Measurements from ENCODE around the gene TXNDC11.
"Not testable (repeated sequence)": the region's sequence is repeated elsewhere in the genome, so short reads cannot be mapped to it uniquely, and the experiment has no call there.

The TXNDC11 gene

DNA sequence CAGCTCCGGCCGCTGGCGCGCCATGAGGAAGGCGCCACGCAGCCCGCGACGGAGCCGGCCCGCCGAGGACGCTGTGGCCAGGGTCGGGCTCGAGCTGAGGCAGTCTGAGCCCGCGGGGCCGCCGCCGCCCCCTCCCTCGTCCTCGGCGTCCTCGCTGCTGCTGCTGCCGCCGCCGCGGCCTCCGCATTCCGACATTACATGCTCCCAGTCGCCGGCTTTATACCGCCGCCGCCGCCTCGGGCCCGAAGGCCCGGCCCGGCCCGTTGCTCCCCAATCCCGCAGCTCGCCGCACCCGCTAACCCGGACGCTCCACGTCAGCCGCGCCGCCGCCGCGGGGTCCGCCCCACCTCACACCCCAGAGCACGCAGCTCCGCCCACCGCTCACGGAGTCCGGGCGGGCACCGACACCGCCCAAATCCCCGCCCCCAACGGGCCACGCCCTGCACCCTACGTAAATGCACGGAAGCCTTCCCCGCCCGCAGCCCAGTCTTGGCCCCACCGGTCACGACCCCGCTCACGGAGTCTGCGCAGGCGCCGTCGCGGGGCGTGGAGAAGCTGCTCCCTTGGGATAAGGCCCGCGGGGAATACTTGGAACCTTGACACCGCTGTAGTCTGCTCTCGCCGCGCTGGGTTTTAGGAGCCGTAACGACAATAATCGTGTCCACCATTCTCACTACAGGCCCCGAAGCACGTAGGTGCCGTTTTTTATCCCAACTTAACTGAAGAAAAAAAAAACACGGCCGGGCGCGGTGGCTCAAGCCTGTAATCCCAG, at the start of gene TXNDC11:
TSS of gene TXNDC11 (minus strand) at position 322 of the 772 bp plus-strand sequence. CDS start at position 195, 127 bp downstream.
- peak; percentile 97 for DNase-seq (ENCODE audit: low spot score)

GRCh38 chr16:11791144-11791828, 48.6 kb upstream of the TXNDC11 start:
- DNase-seq (ENCODE audit: low spot score), result no peak

GRCh38 chr16:11788914-11789313, 46.3 kb upstream of the TXNDC11 start:
- no peak for DNase-seq (ENCODE audit: low spot score)

- DNase-seq (ENCODE audit: low spot score), result not testable (repeated sequence)
These were observed 42.4 kb upstream of the TXNDC11 start for GRCh38 chr16:11784980-11785599.

- DNase-seq (ENCODE audit: low spot score), result not testable (repeated sequence)
These were observed 41.7 kb upstream of the TXNDC11 start for GRCh38 chr16:11784381-11784780.

- no peak for DNase-seq (ENCODE audit: low spot score)
These were observed 41.3 kb upstream of the TXNDC11 start for GRCh38 chr16:11784038-11784369.

DNA sequence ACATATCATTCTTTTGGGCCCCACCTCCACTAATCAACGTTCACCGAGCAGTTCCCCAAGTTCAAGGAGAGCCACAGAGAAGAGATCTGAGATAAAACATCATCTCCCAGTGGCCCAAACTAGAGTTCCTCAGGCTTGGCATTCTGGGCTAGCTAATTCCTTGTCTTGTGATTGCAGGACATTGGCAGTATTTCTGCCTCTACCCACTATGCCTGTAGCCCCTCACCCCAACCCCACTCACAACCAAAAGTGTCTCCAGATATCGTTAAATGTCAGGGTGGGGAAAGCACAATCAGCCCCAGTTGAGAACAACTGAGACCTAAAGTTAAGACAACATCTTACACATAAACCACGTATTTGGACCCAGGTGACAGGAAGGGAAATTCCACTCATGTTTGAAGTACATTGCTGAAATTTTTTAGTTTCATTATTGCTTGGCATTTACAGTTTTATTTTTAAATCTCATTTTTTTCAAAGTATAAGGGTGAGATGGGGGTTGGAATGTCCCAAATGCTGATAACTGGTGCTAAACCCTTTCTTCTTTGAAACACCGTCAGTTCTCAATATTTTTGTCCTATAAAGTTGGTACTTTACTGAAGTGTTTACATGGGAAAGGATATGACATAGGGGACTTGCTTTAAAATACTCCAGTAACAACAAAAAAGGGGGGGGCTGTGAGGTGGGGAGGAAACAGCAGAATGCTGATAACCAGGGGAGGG, 40.8 kb upstream of the TXNDC11 start:
- DNase-seq (ENCODE audit: low spot score), result no peak

- DNase-seq (ENCODE audit: low spot score), result no peak
These were observed 39.1 kb upstream of the TXNDC11 start for GRCh38 chr16:11781773-11782172.

GRCh38 chr16:11780991-11781680, 38.5 kb upstream of the TXNDC11 start:
- no peak for DNase-seq (ENCODE audit: low spot score)

GRCh38 chr16:11779074-11779473, 36.4 kb upstream of the TXNDC11 start:
- no peak for DNase-seq (ENCODE audit: low spot score)

DNA sequence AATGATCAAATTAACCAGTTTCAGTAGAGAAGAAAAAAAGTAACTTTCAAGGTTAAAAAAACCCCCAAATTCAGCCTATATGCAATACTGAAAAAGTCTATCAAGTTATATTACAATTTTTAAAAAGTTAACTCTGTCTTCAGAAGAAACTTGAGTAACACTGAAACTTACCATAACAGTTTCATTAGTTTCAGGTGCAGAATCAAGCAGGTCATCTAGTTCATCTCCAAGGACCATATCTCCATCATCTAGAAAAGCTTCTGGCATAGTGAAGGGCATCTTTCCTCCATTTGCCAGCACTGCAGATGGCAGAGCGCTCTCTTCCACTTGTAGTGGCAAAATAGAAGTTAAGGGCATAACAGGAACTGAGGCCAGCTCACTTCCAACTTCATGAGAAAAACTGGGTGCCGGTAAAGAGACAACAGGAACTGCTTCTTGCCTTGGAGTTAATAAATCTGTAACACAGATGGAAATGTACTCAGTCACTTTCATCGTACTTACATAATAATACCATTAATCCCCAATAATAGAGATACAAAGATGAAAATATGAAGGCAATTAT, 31.5 kb upstream of the TXNDC11 start:
- no peak for DNase-seq (ENCODE audit: low spot score)

- no peak for DNase-seq (ENCODE audit: low spot score)
These were observed 26.2 kb upstream of the TXNDC11 start for GRCh38 chr16:11768849-11769248.

DNA sequence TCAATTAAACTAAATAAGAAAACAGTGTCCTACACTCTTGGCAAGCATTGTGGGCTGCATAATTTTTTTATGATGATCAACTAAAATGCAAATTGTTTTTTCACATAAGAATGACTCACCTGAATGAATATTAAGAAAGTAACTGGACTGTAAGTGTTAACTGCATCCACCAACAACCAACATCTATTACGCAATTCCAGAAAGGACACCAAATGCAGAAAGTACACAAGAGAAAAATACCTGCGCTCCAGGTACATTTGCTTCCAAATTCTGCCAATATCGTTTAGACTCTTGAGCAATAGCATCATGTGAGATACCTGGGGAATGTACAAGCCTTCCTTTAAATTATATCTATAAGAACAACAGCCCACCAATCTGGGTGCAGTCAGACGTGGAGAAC, 19.8 kb upstream of the TXNDC11 start:
- DNase-seq (ENCODE audit: low spot score), result no peak

GRCh38 chr16:11759997-11760396, 17.3 kb upstream of the TXNDC11 start:
- no peak for DNase-seq (ENCODE audit: low spot score)

DNA sequence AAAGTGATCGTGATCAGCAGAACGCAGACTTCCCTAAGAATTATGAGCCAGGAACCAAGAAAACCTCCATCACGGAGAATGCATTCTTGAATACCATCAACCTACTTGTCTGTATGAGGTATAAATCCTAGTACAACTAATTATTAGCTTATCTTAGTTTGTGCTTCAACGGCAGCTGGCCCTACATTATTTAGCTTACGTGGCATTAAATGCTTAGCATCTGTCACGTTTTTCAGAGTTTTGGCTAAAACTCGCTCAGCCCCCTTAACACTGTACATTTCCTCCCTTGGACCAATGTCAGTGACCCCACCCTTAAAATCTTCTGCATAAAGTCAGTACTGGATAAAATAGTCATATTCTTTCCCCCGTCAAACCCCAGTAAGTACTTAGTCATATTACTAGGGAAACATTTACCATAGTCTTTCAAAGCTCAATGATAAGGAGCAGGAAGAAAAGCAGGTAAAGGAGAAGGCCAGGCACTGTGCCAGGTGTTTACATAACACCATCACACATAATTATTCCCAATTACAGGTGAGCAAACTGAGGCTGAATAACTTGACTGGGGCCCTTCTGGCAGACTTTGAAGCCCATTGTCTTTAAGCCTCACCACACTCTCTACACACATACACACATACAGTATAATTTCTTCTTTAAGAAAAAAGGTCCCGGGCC, 16.6 kb upstream of the TXNDC11 start:
- no peak for DNase-seq (ENCODE audit: low spot score)

- no peak for DNase-seq (ENCODE audit: low spot score)
These were observed 15.3 kb upstream of the TXNDC11 start for GRCh38 chr16:11757671-11758545.

DNA sequence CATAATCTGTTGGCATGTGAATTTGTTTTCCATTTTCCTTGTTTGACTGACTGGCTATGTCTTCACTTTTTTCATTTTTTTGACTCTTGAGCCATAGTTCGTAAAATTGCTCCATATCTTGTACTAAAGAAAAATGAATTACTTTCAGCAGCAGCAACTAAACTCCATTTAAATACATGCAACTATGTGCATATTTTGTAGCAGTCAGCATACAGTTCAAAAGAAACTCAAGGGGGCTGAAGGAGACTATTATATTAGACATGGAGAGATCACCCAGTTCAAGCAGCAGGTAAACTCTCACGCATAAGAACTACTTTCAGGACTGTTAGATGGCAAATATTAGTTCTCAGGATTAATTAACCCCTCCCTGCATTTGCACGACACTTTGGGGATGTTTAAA, 13.6 kb upstream of the TXNDC11 start:
- no peak for DNase-seq (ENCODE audit: low spot score)

GRCh38 chr16:11755022-11755760, 12.5 kb upstream of the TXNDC11 start:
- DNase-seq (ENCODE audit: low spot score), result no peak

GRCh38 chr16:11752856-11753255, 10.2 kb upstream of the TXNDC11 start:
- DNase-seq (ENCODE audit: low spot score), result no peak
